ENCODE measurements around the gene CDC6. TPM values are rescaled to one million over a fixed set of nuclear protein-coding genes. Genes with fewer than 3 reads are reported as not detected.

The CDC6 gene
- total RNA-seq, 2 donors from 2014 or later: 5.5 to 9.0 TPM

DNA sequence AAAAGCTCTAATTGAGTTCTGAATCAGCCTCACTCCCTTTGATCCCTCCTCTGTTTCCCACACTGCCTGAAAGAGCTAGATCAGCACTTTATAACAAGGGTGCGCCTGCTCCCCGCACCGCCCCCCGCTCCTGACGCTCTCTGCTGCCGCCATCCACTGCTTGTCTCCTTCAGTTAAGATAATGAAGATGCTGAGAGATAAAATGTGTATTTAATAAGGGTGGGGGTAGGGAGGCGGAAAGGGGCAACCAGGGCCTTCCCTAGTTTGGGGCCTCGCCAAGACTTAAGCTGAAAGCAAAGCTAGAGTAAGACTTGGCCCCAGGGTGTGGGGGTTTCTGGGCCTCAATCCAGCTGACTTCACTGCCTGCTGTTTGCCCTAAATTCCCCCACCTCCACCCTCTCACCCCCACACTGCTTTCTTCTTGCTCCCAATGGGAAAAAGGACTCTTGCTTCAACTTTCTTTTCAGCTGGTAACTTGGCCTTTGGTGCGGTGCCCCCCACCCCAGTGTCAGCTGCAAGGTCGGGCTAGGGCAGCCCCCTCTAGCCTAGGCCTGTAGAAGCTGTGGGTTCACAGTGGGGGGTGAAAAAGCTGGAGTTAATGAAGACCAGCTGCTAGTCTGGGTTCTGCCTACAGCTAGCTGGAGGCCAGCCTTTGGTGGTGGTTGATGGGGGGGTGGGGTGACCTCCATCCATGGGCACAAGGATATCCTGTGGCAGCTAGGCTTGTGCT lies 19.5 kb downstream of the CDC6 start:
- ATAC-seq: peak; percentile 24
- peak in 1 of 2 donors; percentile 41 for DNase-seq
- intact Hi-C loops (cut with DNase I, micrococcal nuclease): loop anchor here (5.0 to 10.0 kb wide), 2 partner anchors 45 to 108 kb away; partner anchors contain the start of gene TOP2A (in 1 of the 2)

DNA sequence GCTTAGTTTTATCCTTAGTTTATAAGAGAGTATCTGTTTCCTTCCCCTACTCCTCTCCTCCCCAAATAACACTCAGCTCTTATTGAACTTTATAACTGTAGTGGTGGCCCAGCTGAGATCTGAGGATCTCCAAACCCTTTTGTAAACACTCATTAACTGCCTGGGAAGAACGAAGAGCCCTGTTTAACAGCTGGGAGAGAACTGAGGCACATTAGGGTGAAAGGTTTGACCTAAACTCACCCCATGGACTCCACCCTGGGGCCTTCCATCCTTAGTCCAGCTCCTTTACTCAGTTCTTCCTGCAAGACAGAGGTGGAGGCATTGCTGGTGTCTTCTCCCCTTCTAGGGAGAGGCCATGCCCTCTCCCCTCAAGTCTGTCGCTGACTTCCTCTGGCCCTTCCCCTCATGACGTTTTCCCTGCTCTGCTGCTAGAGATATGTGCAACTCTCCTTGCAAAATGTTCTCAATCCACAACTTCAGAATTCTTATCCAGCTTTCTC lies 20.1 kb downstream of the CDC6 start:
- peak; percentile 35 for ATAC-seq
- DNase-seq: peak; percentile 25 to 36
- intact Hi-C loops (cut with DNase I, micrococcal nuclease): loop anchor here (5.0 to 10.0 kb wide), 2 partner anchors 45 to 107 kb away; partner anchors contain the start of gene TOP2A (in 1 of the 2)

DNA sequence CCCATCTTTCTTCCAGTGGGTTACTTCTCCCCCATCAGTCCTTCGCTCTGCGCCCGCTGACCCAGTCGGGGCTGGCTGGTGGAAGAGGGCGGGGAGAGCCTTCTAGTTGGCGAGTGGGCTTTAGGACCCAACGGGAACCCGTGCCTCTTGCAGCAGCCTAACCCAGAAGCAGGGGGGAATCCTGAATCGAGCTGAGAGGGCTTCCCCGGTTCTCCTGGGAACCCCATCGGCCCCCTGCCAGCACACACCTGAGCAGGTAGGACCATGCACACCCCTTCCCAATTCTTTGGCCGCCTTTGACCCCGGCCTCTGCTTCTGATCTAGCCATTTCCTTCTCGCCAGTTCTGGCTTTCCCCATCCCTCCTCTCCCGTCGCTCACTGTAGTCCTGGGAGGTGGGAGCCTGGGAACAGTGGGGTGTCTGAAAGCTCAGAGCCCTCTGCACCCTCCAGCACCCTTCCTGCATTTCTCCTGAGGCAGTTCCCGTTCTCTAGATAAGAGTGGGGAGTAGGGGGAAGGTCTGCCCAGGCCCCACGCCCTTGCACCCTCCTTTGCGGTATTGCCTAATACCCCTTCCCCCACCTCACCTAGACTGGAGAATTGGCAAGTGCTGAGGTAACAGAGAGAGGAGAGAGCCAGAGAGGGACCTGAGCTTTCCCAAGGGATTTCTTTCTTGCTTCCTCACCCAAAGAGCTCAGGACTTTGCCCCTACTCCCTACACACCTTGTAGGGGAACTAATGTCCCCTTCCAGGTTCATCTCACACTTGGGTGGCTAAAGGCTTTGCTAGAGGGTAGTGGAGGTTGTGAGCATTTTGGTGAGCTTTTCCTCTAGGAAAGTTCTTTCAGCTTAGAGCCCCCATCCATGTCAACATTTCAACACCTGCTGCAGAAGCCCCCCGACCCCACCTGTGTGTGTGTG lies 21.6 kb downstream of the CDC6 start, which contains the start of gene RARA:
RARA (plus strand) TSS at position 150 of the 918 bp plus-strand sequence. CDS start 22,039 bp downstream, outside the sequence.
- peak; percentile 71 for ATAC-seq
- DNase-seq: peak; percentile 78
- intact Hi-C loops (cut with DNase I, micrococcal nuclease): loop anchor here (5.0 to 10.0 kb wide), 2 partner anchors 43 to 106 kb away; partner anchors contain the start of gene TOP2A (in 1 of the 2)

DNA sequence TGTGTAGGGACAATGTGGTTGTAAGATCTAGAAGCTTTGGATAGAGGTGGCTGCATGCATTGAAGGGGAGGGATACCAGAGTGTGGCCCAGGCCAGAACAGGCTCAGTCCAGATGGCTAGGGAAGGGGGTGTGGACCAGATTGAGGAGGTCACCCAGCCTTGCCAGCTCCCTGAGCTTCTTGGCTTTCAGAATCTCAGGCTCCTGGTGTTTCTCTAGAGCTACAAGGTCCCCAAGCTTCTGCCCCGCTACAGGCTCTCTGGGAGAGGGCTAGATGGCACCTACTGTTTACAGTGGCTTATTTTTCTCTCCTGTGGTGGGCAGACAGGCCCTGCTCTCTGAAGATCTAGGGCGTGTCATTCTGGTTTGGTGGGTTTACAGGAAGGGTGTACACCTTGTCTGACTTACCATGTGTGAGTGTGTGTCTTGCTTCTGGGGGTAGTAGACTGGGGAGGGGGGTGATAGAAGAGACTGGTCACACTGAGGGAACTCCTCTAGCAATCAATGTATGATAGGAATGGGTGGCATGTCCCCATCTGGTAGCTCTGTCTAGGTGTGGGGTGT lies 22.4 kb downstream of the CDC6 start:
- intact Hi-C loops (cut with DNase I, micrococcal nuclease): loop anchor here (5.0 to 10.0 kb wide), 2 partner anchors 42 to 105 kb away; partner anchors contain the start of gene TOP2A (in 1 of the 2)
- peak; percentile 18 to 31 for DNase-seq
- peak; percentile 32 for ATAC-seq

DNA sequence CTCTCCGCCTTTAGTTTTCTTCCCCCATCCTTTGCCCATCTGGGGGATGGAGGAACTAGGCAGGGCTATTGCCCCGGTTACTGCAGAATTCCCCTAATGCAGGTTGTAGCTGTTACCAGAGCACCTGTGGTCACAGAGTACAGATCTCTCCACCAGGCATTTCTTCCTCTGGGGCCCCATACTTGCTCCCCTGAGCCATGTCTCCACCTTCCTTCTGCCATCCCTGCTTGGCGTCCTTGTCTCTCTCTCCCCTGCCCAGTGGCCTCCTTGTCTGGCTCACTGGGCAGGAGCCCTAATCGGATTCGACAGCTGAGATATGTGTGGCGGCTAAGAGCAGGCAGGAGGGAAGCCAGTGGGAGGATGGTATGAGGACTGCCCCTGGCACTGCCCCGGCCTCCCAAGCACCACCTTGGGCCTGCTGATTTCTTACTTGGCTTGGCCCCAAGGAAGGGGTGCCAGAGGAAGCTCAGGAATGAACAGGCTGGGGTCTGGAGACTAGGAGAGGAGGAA lies 23.3 kb downstream of the CDC6 start:
- intact Hi-C loops (cut with DNase I, micrococcal nuclease): no loop called here
- no peak for ATAC-seq
- peak in 1 of 2 donors; percentile 23 for DNase-seq

DNA sequence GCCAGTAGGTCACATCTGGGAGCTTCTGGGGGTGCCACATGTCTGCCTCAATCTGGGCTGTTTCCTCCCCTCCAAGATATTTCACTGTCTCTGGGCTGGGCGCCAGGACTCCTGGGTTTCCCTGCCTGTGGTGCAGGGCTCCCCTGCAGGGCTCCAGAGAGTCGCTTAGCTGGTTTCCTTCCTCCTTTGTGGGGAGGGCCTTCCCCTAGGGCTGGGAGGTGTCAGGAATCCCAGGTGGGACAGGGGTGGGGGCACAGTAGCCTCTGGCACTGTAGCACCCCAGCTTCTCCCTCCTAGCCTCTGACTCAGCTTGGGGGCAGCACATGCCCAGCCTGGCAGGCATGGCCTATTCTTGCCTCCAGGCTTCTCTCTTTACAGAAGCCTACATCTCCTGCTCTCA lies 23.9 kb downstream of the CDC6 start:
- DNase-seq (peak; percentile 59 to 64), ATAC-seq (no peak)
- intact Hi-C loops (cut with DNase I, micrococcal nuclease): no loop called here

DNA sequence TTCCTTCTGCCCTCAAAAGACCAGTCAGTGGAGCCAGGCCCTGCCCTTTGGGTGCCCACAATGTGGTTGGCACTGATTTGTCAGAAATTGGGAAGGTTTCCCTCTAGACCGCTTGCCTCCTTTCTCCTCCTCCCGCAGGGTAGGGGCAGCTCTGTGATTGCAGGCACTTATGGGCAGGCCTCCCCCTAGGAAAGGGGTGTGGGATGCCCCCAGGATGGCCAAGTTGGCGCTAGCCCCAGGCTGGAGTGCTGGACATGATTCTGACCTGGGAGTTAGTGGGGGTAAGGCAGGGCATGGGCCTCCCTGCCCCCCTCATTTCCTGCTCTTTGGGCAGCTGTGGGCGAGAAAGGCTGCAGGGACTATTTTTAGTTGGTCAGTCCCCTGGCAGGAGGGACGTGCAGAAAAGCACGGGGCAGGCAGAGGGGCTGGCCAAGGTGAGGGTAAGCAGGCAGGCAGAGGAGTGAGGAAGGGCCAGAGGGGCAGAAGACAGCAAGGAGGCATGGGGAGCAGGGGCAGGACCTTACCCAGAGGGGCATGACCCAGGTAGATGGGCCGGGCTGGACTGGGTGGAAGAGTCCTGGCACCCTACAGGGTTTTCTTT lies 24.6 kb downstream of the CDC6 start:
- intact Hi-C loops (cut with DNase I, micrococcal nuclease): no loop called here
- peak in 1 of 2 donors; percentile 38 for DNase-seq

DNA sequence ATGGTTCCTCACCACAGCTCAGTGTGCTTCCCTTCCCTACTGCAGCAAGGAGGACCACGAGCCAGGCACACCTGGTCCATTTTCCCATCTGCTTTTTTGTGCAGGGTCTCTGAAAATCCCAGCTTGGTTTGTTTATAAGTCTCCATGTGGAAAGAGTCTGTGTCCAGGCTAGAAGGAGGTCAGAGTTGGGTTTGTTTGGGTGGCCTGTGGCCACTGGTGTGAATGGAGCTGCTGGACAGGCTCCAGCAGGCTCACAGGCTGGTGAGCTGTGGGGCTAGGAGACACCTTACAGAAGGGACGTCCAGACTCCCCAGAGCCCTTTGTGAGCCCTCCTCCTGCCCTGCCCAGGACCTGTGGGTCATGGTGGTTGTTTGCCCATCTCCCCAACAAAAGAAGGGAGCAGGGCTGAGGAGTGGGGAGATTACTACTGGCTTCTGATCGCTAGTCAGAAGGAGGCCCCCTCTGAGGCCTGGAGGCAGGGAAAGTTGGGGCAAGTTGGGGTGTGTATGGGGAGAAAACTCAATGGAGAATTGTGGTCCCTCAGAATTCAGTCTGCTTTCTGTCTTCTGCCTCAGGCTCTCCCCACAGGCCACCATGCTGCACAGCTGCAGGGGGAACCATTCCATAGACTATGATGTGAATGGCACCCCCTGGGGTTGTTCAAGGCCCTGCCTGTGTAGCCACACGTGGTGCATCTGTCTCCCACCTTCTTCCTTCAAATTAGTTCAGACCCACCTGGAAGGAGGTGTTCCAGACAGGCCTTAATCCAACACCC lies 25.4 kb downstream of the CDC6 start:
- no peak for ATAC-seq
- intact Hi-C loops (cut with DNase I, micrococcal nuclease): no loop called here
- DNase-seq: peak in 1 of 2 donors; percentile 25

More for the DNA sequence above, 24.6 kb downstream of the CDC6 start:
- ATAC-seq: no peak

DNA sequence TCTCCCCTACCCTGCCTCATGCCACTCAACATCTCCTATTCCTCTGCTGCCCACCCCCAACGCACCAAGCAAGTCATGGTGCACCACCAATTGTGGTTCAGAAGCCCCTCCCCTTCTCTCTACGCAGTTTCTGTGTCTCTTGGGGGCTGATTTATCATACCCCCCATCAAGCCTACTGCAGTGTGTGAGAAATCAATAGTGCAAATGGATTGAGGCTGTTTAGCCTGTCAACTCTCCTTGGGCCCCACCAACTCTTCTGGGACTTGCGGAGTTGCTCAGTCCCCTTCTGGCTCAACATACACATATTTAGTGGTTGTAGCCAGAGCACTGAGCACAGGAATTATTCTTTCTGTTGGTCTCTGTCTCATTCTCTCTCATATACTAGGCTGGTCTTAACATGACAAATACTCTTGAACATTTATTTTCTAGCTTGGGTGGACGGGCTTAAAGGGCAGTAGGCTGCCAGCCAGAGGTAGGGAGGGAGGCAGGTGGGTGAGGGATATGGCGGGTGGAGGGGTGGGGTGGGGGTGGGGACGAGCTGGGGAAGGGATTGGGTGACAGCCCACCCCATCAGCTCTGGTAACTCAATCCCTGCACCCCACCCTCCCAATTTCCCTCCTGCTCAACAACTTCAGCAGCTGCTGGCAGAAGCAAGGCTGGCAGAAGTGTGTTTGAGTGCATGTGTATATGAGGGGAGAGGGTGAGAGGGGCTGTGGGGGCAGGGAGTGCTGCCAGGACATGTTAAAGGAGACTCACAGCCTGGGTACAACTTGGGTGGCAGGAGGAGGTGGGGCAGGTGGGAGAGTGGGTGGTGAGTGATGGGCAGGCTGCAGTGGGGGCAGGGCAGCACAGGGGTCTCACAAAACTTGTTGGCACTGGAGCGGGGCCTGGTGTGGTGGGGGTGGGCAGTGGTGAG lies 26.2 kb downstream of the CDC6 start:
- no peak for DNase-seq
- intact Hi-C loops (cut with DNase I, micrococcal nuclease): no loop called here
- ATAC-seq: no peak

DNA sequence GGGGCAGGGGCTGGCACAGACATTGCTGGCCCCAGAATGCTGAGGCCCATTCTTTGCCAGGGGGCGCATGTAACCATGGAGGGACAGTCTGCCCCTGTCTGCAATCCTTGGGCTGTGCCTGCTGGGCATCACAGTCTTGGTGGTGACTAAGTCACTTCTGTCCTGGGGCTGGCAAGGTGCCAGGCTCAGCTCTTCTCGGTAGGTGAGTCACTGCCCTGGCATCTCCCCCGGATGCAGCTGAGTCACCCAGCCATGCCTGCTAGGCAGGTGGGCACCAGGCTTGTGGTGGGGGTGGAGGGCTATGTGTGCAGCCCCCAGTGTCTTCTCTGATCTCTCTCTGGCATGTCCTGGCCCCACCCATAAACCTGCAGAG lies 26.9 kb downstream of the CDC6 start:
- ATAC-seq: peak; percentile 35

DNA sequence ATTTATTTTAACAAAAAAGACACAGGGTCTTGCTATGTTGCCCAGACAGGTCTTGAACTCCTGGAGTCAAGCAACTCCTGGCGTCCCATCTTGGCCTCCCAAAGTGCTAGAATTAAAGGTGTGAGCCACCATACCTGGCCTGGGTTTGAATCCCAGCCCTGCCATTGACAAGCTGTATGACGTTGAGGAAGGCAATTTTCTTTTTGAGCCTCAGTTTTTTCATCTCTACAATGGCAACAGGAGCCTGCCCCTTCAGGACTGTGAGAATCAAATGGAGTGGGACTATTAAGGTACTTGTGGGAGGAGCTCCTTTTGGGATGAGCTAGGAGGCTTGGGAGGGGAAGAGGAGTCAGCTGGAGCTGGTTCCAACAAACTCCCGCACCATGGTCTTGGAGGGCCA lies 27.5 kb downstream of the CDC6 start:
- ATAC-seq: no peak
- DNase-seq: peak in 1 of 2 donors; percentile 22
- intact Hi-C loops (cut with DNase I, micrococcal nuclease): no loop called here

More for the DNA sequence above, 26.9 kb downstream of the CDC6 start:
- DNase-seq: peak; percentile 89 to 95
- intact Hi-C loops (cut with DNase I, micrococcal nuclease): no loop called here

DNA sequence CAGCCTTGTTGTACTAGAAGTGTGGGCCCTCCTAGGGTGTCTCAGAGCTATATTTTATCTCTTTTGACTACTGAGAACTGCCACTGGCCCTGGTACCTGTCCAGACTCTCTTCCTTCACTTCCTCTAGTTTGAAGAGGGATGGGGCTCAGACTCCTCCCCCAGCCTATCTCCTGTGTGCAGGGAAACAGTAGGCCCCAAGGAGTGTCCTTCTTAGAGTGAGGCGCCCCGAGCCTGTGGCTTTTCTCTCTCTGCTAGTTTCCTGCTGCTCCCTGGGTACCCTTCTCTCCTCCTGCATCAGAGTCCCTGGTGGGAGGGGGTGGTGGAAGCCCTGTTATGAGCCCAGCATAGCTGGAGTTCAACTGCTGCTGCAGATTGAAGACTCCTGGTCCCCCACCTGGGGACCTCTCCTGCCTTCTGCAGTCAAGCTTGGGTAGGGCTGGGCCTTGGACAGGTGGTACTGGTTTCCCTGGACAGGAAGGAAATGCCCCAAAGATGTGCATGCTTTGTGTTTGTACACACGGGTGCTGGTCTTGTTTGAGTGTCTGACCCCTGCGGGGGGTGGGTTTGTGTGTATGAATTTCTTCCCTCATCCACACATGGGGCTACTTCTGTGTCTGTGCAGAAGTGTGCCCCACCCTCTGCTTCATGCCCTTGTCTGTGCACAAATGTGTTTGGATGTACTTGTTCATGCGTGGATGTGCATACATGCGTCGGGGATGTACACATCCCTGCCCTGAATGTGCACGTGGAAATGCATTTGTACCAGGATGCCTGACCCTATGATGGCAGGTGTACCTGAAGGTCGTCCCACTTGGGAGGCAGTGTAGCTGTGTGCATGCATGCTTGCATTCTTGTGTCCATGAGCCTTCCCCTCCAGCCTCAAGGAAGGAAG lies 28.2 kb downstream of the CDC6 start:
- DNase-seq (peak in 1 of 2 donors; percentile 26), ATAC-seq (no peak)
- intact Hi-C loops (cut with DNase I, micrococcal nuclease): no loop called here

DNA sequence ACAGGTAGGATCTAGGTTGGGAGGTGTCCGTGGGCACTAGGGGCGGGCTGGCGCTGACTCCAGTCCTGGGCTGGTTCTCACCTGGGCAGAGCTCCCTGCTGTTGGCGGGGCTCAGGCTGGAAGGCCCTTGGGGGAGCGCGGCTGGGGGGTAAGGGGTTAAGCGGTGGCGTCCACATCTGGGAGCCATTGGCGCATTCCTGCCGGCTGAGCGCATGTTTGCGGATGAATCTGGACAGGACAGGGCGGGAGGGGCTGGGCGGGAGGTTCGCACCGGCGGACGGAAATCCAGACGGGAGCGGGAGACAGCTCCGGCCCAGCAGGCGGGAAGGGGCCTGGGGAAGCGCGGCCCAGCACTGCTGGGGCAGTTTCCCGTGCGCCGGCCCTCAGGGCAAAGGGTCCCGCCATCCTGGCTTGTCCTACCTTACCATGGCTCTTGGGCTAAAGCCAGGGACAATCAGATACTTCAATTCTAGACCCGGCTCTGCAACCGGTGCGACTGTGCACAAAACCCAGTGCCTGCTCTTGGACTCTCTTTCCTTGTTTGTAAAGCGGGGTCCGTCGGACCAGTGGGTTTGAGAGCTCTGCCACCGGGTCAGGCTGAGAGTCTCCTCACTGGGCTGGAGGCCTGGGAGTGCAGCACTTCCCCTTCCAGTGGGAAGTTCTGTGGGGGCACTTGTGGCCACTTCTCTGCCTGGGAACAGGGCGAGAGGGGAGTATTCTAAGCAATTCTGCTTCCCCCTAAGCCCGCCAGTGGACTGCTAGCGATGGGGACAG lies 29.1 kb downstream of the CDC6 start:
- DNase-seq (peak; percentile 70 to 72), ATAC-seq (peak; percentile 44)
- intact Hi-C loops (cut with DNase I, micrococcal nuclease): no loop called here

DNA sequence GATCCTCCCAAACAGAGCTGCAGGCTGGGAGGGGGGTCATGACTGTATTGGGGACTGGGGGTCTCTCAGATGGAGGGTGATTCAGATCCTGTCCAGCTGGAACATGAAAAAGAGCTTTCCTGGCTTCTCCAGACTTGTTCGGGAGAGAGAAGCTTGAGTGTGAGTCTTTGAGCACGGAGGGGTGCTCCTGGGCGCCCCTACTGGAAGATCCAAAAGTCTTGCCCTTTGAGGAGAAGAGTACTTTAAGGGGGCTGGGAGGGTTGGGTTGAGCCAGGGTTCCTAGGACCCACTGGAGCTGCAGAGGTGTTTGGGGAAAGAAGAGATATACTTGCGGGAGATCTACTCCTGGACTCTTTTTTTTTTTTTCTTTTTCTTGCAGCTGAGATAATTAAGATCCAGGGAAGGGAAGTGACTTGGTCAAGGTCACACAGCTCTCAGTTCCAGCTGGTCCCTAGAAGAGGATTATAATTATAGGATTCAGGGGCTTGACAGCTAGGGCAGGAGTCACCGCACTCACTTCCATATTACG lies 29.7 kb downstream of the CDC6 start:
- intact Hi-C loops (cut with DNase I, micrococcal nuclease): no loop called here
- ATAC-seq: peak; percentile 44
- peak; percentile 59 to 72 for DNase-seq

Measured in left colon (tissue), 2 donors.